ENCODE data around the gene C1orf56.
A peak's percentile ranks its signal among the peaks of the same experiment; 100 is the strongest.

C1orf56 gene

DNA sequence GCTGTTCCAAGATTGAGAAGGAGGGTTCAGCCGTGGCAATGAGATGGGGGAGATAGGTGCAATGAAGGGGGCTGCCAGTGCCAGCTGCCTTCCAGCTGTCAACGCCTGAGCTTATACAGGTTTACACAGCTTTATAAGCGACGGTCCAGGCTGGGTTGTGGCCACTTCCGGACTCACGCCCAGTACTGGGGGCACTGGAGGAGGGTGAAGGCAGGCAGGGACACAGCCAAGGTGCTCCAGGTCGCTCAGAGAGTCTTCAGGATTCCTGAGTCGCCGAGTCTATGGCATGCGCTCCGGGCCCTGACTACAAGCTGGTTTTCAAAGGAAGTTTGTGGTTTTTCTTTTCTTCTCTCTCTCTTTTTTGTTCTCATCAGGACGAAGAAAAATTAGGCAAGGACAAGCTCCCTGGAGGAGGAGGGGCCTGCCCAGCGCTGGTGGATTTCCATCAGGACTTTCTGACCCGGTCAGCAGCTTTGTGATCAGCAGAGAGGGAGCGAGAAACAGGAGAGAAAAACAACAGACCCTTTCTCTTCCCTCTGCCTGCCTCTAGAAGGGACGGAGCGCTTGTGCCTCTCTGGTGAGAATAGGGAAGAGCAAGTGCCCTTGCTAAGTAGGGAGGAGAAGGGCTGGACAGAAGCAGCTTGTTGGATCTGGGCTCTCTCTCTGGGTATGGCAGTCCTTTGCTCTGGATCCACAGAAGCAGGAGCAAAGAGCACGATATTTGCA lies 41.1 kb upstream of the C1orf56 start, which contains the start of gene MINDY1:
TSS of gene MINDY1 (minus strand) at position 576 of the 726 bp plus-strand sequence. CDS start 4,285 bp downstream, outside the sequence.
- H3K36me3 ChIP-seq (ENCODE audit: control insufficient read depth, insufficient read depth, low read length), result no peaks in the 10 kb centered on the region; the same call in 1 of the 2 replicates
- peaks cover 22% of the 10 kb centered on the region for H3K4me1 ChIP-seq (ENCODE audit: control insufficient read depth, insufficient read depth, low read length)
- H3K27me3 ChIP-seq (ENCODE audit: control insufficient read depth, insufficient read depth, low read length), result no peaks in the 10 kb centered on the region
- H3K27ac ChIP-seq (ENCODE audit: low read depth, low read length), result peak within 1 kb of the TSS; percentile 88
- H3K4me3 ChIP-seq (ENCODE audit: low read depth, low read length), result peak within 1 kb of the TSS; percentile 57
- H3K9ac ChIP-seq (ENCODE audit: low read depth, low read length), result peak within 1 kb of the TSS; percentile 45
- H3K9me3 ChIP-seq (ENCODE audit: control insufficient read depth, insufficient read depth, low read length), result no peaks in the 10 kb centered on the region

- peak overlapping the region; percentile 48 for H3K4me3 ChIP-seq (ENCODE audit: low read depth, low read length)
- peak overlapping the region; percentile 88 for H3K27ac ChIP-seq (ENCODE audit: low read depth, low read length)
- no peaks in the 10 kb centered on the region; the same call in 1 of the 2 replicates for H3K36me3 ChIP-seq (ENCODE audit: control insufficient read depth, insufficient read depth, low read length)
- no peaks in the 10 kb centered on the region for H3K9me3 ChIP-seq (ENCODE audit: control insufficient read depth, insufficient read depth, low read length)
- H3K9ac ChIP-seq (ENCODE audit: low read depth, low read length), result peak overlapping the region; percentile 45; the same call in 1 of the 2 replicates
- peaks cover 22% of the 10 kb centered on the region for H3K4me1 ChIP-seq (ENCODE audit: control insufficient read depth, insufficient read depth, low read length)
- H3K27me3 ChIP-seq (ENCODE audit: control insufficient read depth, insufficient read depth, low read length), result no peaks in the 10 kb centered on the region
Measured at GRCh38 chr1:151007853-151008243, 39.7 kb upstream of the C1orf56 start.

DNA sequence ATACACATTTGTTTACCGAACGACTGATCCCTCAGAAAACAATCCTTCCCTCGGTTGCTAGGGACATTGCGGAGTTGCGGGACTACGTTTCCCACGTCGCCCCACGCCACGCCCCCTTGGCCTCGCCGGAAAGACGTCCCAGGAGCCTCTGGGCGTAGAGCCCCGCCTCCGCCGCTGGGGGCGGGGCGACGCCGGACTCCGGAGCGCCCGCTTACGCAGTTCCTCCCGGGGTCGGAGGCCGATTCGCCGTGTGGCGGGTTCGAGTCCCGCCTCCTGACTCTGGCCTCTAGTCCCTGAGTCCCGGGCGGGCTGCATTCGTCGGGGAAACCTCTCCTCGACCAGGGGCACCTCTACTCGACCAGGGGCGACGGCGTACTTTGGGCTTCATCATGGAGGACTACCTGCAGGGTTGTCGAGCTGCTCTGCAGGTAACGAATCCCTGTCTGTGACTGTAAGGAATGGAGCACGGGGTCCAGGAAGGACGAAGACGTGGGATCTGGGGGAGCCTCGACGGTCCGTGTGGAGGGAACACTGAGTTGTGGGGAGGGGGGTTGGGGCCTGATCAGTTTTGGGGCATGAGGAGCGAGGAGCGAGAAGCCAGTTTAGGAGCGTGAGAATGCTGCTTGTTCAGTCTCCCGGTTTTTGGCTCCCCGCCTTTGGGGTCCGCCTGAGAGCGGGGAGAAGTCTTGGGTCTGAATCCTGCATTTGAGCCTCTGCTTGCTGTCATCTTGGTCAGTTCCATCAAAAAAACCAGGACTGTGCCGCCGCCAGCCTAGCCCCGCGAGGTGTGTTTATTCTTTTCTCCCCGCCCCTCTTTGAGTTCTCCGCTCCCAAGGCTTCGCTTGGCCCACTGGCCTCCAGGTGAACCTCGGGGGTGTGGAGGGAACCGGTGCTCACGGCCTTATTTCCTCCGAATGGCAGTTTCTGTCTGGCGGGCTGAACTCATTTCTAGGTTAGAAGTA lies 39.0 kb upstream of the C1orf56 start, which contains the start of gene PRUNE1:
TSS of gene PRUNE1 (plus strand) at position 206 of the 962 bp plus-strand sequence. CDS start at position 390, 184 bp downstream.
- H3K4me1 ChIP-seq (ENCODE audit: control insufficient read depth, insufficient read depth, low read length), result peaks cover 22% of the 10 kb centered on the region
- peak within 1 kb of the TSS; percentile 66 for H3K9ac ChIP-seq (ENCODE audit: low read depth, low read length)
- H3K4me3 ChIP-seq (ENCODE audit: low read depth, low read length), result peak within 1 kb of the TSS; percentile 80
- H3K27me3 ChIP-seq (ENCODE audit: control insufficient read depth, insufficient read depth, low read length), result no peaks in the 10 kb centered on the region
- H3K9me3 ChIP-seq (ENCODE audit: control insufficient read depth, insufficient read depth, low read length), result no peaks in the 10 kb centered on the region
- no peaks in the 10 kb centered on the region; the same call in 1 of the 2 replicates for H3K36me3 ChIP-seq (ENCODE audit: control insufficient read depth, insufficient read depth, low read length)
- H3K27ac ChIP-seq (ENCODE audit: low read depth, low read length), result peak within 1 kb of the TSS; percentile 88

GRCh38 chr1:151009206-151009587 lies 38.4 kb upstream of the C1orf56 start:
- Histone ChIP-seq H3K9ac (ENCODE audit: low read depth, low read length) (no peak overlapping the region), H3K4me3 (ENCODE audit: low read depth, low read length) (peak overlapping the region; percentile 80), H3K4me1 (ENCODE audit: control insufficient read depth, insufficient read depth, low read length) (peaks cover 22% of the 10 kb centered on the region), H3K9me3 (ENCODE audit: control insufficient read depth, insufficient read depth, low read length) (no peaks in the 10 kb centered on the region), H3K27me3 (ENCODE audit: control insufficient read depth, insufficient read depth, low read length) (no peaks in the 10 kb centered on the region), H3K27ac (ENCODE audit: low read depth, low read length) (no peak overlapping the region), H3K36me3 (ENCODE audit: control insufficient read depth, insufficient read depth, low read length) (no peaks in the 10 kb centered on the region; the same call in 1 of the 2 replicates)

- Histone ChIP-seq H3K9me3 (ENCODE audit: control insufficient read depth, insufficient read depth, low read length) (no peaks in the 10 kb centered on the region), H3K27ac (ENCODE audit: low read depth, low read length) (no peak overlapping the region), H3K4me1 (ENCODE audit: control insufficient read depth, insufficient read depth, low read length) (peaks cover 22% of the 10 kb centered on the region), H3K4me3 (ENCODE audit: low read depth, low read length) (peak overlapping the region; percentile 80; the same call in 1 of the 2 replicates), H3K36me3 (ENCODE audit: control insufficient read depth, insufficient read depth, low read length) (no peaks in the 10 kb centered on the region; the same call in 1 of the 2 replicates), H3K9ac (ENCODE audit: low read depth, low read length) (no peak overlapping the region), H3K27me3 (ENCODE audit: control insufficient read depth, insufficient read depth, low read length) (no peaks in the 10 kb centered on the region)
Measured at GRCh38 chr1:151009674-151010345, 37.7 kb upstream of the C1orf56 start.

DNA sequence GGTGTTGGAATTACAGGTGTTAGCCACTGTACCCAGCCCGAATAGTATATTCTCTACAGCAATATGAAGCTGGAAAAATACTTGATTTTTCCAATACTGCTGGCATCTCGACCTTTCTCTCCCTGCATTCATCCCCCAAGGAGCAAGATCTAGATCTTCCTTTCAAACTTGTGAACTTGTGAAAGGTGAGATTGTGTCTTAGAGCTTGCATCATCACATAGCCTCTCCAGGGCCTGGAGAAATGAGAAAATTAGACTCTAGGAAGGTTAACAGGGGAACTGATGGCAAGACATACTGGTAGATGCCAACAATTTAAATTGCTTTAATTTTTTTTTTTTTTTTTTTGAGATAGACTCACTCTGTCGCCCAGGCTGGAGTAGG lies 37.2 kb upstream of the C1orf56 start:
- Histone ChIP-seq H3K27ac (ENCODE audit: low read depth, low read length) (no peak overlapping the region), H3K9ac (ENCODE audit: low read depth, low read length) (no peak overlapping the region), H3K36me3 (ENCODE audit: control insufficient read depth, insufficient read depth, low read length) (no peaks in the 10 kb centered on the region; the same call in 1 of the 2 replicates), H3K9me3 (ENCODE audit: control insufficient read depth, insufficient read depth, low read length) (no peaks in the 10 kb centered on the region), H3K4me1 (ENCODE audit: control insufficient read depth, insufficient read depth, low read length) (peaks cover 22% of the 10 kb centered on the region), H3K4me3 (ENCODE audit: low read depth, low read length) (no peak overlapping the region), H3K27me3 (ENCODE audit: control insufficient read depth, insufficient read depth, low read length) (no peaks in the 10 kb centered on the region)

- H3K4me1 ChIP-seq (ENCODE audit: control insufficient read depth, insufficient read depth, low read length), result peaks cover 14% of the 10 kb centered on the region; the same call in 1 of the 2 replicates
- no peaks in the 10 kb centered on the region for H3K27me3 ChIP-seq (ENCODE audit: control insufficient read depth, insufficient read depth, low read length)
- no peak overlapping the region for H3K4me3 ChIP-seq (ENCODE audit: low read depth, low read length)
- H3K27ac ChIP-seq (ENCODE audit: low read depth, low read length), result no peak overlapping the region
- H3K36me3 ChIP-seq (ENCODE audit: control insufficient read depth, insufficient read depth, low read length), result no peaks in the 10 kb centered on the region; the same call in 1 of the 2 replicates
- H3K9me3 ChIP-seq (ENCODE audit: control insufficient read depth, insufficient read depth, low read length), result no peaks in the 10 kb centered on the region
- no peak overlapping the region for H3K9ac ChIP-seq (ENCODE audit: low read depth, low read length)
Measured at GRCh38 chr1:151011154-151011850, 36.2 kb upstream of the C1orf56 start.

DNA sequence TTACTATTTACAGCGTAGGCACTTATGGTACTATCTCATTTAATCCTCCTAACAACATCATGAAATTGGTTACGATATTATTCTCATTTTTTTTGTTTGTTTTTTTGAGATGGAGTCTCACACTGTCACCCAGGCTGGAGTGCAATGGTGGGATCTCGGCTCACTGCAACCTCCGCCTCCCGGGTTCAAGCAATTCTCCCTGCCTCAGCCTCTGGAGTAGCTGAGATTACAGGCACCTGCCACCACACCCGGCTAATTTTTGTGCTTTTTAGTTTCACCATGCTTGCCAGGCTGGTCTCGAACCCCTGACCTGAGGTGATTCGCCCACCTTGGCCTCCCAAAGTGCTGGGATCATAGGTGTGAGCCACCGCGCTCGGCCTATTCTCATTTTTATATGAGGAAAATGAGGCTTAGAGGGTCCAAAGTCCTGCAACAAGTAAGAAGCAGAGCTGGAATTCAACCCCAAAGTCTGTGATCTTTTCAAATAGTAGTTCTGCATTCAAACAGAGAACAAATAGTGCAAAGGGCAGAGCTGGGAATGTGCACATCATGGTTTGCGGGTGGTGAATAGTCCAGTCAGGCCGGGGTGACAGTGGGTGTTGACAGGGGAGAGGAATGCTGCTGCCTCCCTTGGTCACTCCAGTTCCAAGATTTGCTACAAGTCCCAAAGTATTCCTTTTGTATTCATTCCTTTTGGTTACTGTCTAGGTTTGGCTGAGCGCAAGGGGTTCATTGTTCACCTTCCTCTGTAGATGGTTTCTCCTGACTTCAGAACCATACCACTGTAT lies 34.7 kb upstream of the C1orf56 start:
- H3K9ac ChIP-seq (ENCODE audit: low read depth, low read length), result no peak overlapping the region
- peaks cover 3% of the 10 kb centered on the region for H3K36me3 ChIP-seq (ENCODE audit: control insufficient read depth, insufficient read depth, low read length)
- no peak overlapping the region for H3K27ac ChIP-seq (ENCODE audit: low read depth, low read length)
- no peaks in the 10 kb centered on the region for H3K9me3 ChIP-seq (ENCODE audit: control insufficient read depth, insufficient read depth, low read length)
- H3K4me1 ChIP-seq (ENCODE audit: control insufficient read depth, insufficient read depth, low read length), result peaks cover 8% of the 10 kb centered on the region; the same call in 1 of the 2 replicates
- H3K27me3 ChIP-seq (ENCODE audit: control insufficient read depth, insufficient read depth, low read length), result no peaks in the 10 kb centered on the region
- H3K4me3 ChIP-seq (ENCODE audit: low read depth, low read length), result no peak overlapping the region

DNA sequence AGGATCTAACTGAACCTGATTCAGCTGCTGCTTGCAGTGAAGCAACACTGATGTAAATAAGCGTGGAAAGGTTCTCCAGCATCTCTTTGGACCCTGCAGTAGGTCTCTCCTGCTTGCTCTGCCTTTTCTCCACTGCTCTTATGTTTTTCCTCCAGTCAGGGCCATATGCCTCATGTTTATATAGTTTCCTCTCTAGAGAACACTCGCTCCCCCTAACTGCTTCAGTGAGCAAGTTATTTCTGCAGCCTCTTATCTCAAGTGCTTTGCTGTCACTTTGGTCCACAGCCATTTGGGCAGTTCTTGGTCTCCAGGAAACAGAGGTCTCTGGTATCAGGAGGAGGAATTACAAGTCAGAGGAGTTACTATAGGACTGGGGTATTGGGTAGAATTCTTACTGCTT lies 34.0 kb upstream of the C1orf56 start:
- Histone ChIP-seq H3K9me3 (ENCODE audit: control insufficient read depth, insufficient read depth, low read length) (no peaks in the 10 kb centered on the region), H3K36me3 (ENCODE audit: control insufficient read depth, insufficient read depth, low read length) (peaks cover 10% of the 10 kb centered on the region), H3K9ac (ENCODE audit: low read depth, low read length) (no peak overlapping the region), H3K27ac (ENCODE audit: low read depth, low read length) (no peak overlapping the region), H3K4me3 (ENCODE audit: low read depth, low read length) (no peak overlapping the region), H3K27me3 (ENCODE audit: control insufficient read depth, insufficient read depth, low read length) (no peaks in the 10 kb centered on the region), H3K4me1 (ENCODE audit: control insufficient read depth, insufficient read depth, low read length) (peaks cover 6% of the 10 kb centered on the region; the same call in 1 of the 2 replicates)

All from HUES48 (cell line).